Measurements from ENCODE around the gene COPE.
"Not testable (repeated sequence)": the region's sequence is repeated elsewhere in the genome, so short reads cannot be mapped to it uniquely, and the experiment has no call there.

COPE gene

GRCh38 chr19:18906605-18907519 is 12.3 kb downstream of the COPE start:
- DNase-seq = no peak

- DNase-seq = no peak
Observed at GRCh38 chr19:18905513-18906236, 13.5 kb downstream of the COPE start.

- DNase-seq = no peak
Observed at GRCh38 chr19:18905058-18905456, 14.1 kb downstream of the COPE start.

- no peak for DNase-seq
Observed at GRCh38 chr19:18904334-18905057, 14.7 kb downstream of the COPE start.

- no peak for DNase-seq
Observed at GRCh38 chr19:18903156-18904037, 15.8 kb downstream of the COPE start.

- DNase-seq = not testable (repeated sequence)
Observed at GRCh38 chr19:18902519-18902918, 16.7 kb downstream of the COPE start.

GRCh38 chr19:18901491-18901890 is 17.7 kb downstream of the COPE start:
- DNase-seq = no peak

- DNase-seq = no peak
Observed at GRCh38 chr19:18900700-18901481, 18.3 kb downstream of the COPE start.

- DNase-seq = no peak
Observed at GRCh38 chr19:18899624-18900560, 19.3 kb downstream of the COPE start.

GRCh38 chr19:18898607-18899408 is 20.4 kb downstream of the COPE start:
- no peak for DNase-seq

GRCh38 chr19:18898081-18898606 is 21.0 kb downstream of the COPE start:
- peak; percentile 61 for DNase-seq

- DNase-seq = no peak
Observed at GRCh38 chr19:18897094-18898029, 21.8 kb downstream of the COPE start.

- DNase-seq = no peak
Observed at GRCh38 chr19:18896421-18896841, 22.8 kb downstream of the COPE start.

GRCh38 chr19:18895824-18896341 is 23.3 kb downstream of the COPE start, which contains the start of gene CERS1:
CERS1 (minus strand) TSS chr19:18896158; CDS start chr19:18896072, 86 bp downstream.
- DNase-seq = peak; percentile 65

GRCh38 chr19:18895038-18895823 is 24.0 kb downstream of the COPE start:
- DNase-seq = peak; percentile 70

- DNase-seq = peak; percentile 89
Observed at GRCh38 chr19:18894254-18895037, 24.7 kb downstream of the COPE start.
